Activated CD8-positive, alpha-beta memory T cell treated with anti-CD3 and anti-CD28 coated beads for 36 hours (primary cell): Measurements from ENCODE around the gene GATAD2A. TPM values are rescaled to one million over a fixed set of nuclear protein-coding genes. Genes with fewer than 3 reads are reported as not detected.
"Not testable (repeated sequence)": the region's sequence is repeated elsewhere in the genome, so short reads cannot be mapped to it uniquely, and the experiment has no call there.

ENCODE experiments used
- CTCF ChIA-PET: fragments of 350-600 bp; sonication (Branson Sonifier 250); formaldehyde crosslinking; loops from one replicate; lab custom pipeline; 2021; ENCODE audit warnings: antibody characterized with exemption; lab: Charles Lee
- POLR2A ChIA-PET: fragments of 350-600 bp; sonication (Branson Sonifier 250); formaldehyde crosslinking; loops from one replicate; lab custom pipeline; 2021; ENCODE audit warnings: antibody characterized with exemption; lab: Charles Lee
- total RNA-seq, 2 experiments: library from RNA; stranded (reverse); gene quantifications; one replicate each; pipeline ENCODE4 v1.2.3, GENCODE V29; 2021

GATAD2A gene
- total RNA-seq, 2 experiments from 2014 or later: 188 TPM

- CTCF ChIA-PET: interaction anchor here (0.7 to 1.1 kb wide), 2 partner anchors 66 to 89 kb away, joined by 3 read pairs; no protein-coding TSS in a partner anchor
- POLR2A ChIA-PET: no interaction called here
Observed at GRCh38 chr19:19470579-19470978, 65.1 kb downstream of the GATAD2A start.

- CTCF ChIA-PET: interaction anchor here (0.7 to 1.0 kb wide), 3 partner anchors 13 to 172 kb away, joined by 3 read pairs; no protein-coding TSS in a partner anchor
- POLR2A ChIA-PET: no interaction called here
Observed at GRCh38 chr19:19471682-19472081, 66.2 kb downstream of the GATAD2A start.

- CTCF ChIA-PET: interaction anchor here (0.9 to 1.0 kb wide), 2 partner anchors 12 to 18 kb away, joined by 3 read pairs; no protein-coding TSS in a partner anchor
- POLR2A ChIA-PET: not testable (repeated sequence)
Observed at GRCh38 chr19:19472106-19472505, 66.6 kb downstream of the GATAD2A start.

GRCh38 chr19:19475015-19475765 is 69.7 kb downstream of the GATAD2A start:
- CTCF ChIA-PET: interaction anchor here (0.9 to 1.5 kb wide), 2 partner anchors 15 to 65 kb away, joined by 4 to 6 read pairs; no protein-coding TSS in a partner anchor
- POLR2A ChIA-PET: no interaction called here

GRCh38 chr19:19475849-19476828 is 70.7 kb downstream of the GATAD2A start:
- ChIA-PET POLR2A (no interaction called here), CTCF (interaction anchor here (1.5 kb wide), 1 partner anchor 14 kb away, joined by 6 read pairs; no protein-coding TSS in a partner anchor)

- POLR2A ChIA-PET: no interaction called here
Observed at GRCh38 chr19:19477705-19478383, 72.4 kb downstream of the GATAD2A start.

GRCh38 chr19:19480688-19481087 is 75.2 kb downstream of the GATAD2A start:
- CTCF ChIA-PET: interaction anchor here (2.0 kb wide), 1 partner anchor 10 kb away, joined by 8 read pairs; no protein-coding TSS in a partner anchor
- POLR2A ChIA-PET: no interaction called here

More at GRCh38 chr19:19477705-19478383, 72.4 kb downstream of the GATAD2A start:
- CTCF ChIA-PET: interaction anchor here (1.6 kb wide), 1 partner anchor 11 kb away, joined by 4 read pairs; no protein-coding TSS in a partner anchor

GRCh38 chr19:19482809-19483596 is 77.5 kb downstream of the GATAD2A start:
- CTCF ChIA-PET: no interaction called here

GRCh38 chr19:19485161-19485997 is 79.9 kb downstream of the GATAD2A start:
- POLR2A ChIA-PET: no interaction called here

More at GRCh38 chr19:19482809-19483596, 77.5 kb downstream of the GATAD2A start:
- POLR2A ChIA-PET: no interaction called here

GRCh38 chr19:19485998-19486290 is 80.5 kb downstream of the GATAD2A start:
- ChIA-PET POLR2A (no interaction called here), CTCF (interaction anchor here (5.3 kb wide), 1 partner anchor 80 kb away, joined by 25 read pairs; the partner anchor contains the start of gene GATAD2A)

More at GRCh38 chr19:19485161-19485997, 79.9 kb downstream of the GATAD2A start:
- CTCF ChIA-PET: no interaction called here

GRCh38 chr19:19486343-19487076 is 81.0 kb downstream of the GATAD2A start:
- CTCF ChIA-PET: interaction anchor here (5.3 kb wide), 1 partner anchor 80 kb away, joined by 25 read pairs; the partner anchor contains the start of gene GATAD2A
- POLR2A ChIA-PET: no interaction called here

- ChIA-PET CTCF (interaction anchor here (0.5 to 5.3 kb wide), 3 partner anchors 81 to 921 kb away, joined by 3 to 60 read pairs (median 25); partner anchors contain the start of gene GATAD2A), POLR2A (interaction anchor here (3.2 kb wide), 1 partner anchor 82 kb away, joined by 9 read pairs; the partner anchor contains the start of gene GATAD2A)
Observed at GRCh38 chr19:19487077-19487949, 81.8 kb downstream of the GATAD2A start.

GRCh38 chr19:19487950-19488874 is 82.7 kb downstream of the GATAD2A start:
- ChIA-PET POLR2A (interaction anchor here (0.5 to 3.2 kb wide), 3 partner anchors 27 to 126 kb away, joined by 3 to 9 read pairs (median 3); partner anchors contain the start of genes GATAD2A and TSSK6), CTCF (interaction anchor here (0.5 to 5.3 kb wide), 6 partner anchors 10 to 922 kb away, joined by 3 to 60 read pairs (median 8); partner anchors contain the start of gene GATAD2A)
